Camera-type eye (tissue), 1 donor: Measurements from ENCODE around the gene SMAD3. TPM values are rescaled to one million over a fixed set of nuclear protein-coding genes. Genes with fewer than 3 reads are reported as not detected.

Source experiments
- total RNA-seq: library from RNA; depleted of rRNA; stranded (reverse); fragments of >200 nt; gene quantifications from one replicate; pipeline ENCODE4 v1.2.3, GENCODE V29; 2014

Gene SMAD3
- 43.4 TPM for total RNA-seq

GRCh38 chr15:67065531-67066005 is at the start of gene SMAD3:
Gene SMAD3, plus strand, starts transcription at chr15:67065602. Its CDS starts 553 bp downstream, at chr15:67066155.

Other genes with a start within 250 kb of the SMAD3 start
- gene AAGAB, start 189.1 kb downstream of the SMAD3 start, total RNA-seq: 32.9 TPM
- 9.3 TPM for gene IQCH, start 189.2 kb downstream of the SMAD3 start, total RNA-seq